SK-N-DZ (cell line): ENCODE data around the gene ZDHHC14.
"Not testable (repeated sequence)": the region's sequence is repeated elsewhere in the genome, so short reads cannot be mapped to it uniquely, and the experiment has no call there.

Experiments
- DNase-seq: peaks from one replicate; pipeline ENCODE4 v3.0.0-alpha.2; 2015; ENCODE audit warnings: low spot score

Gene ZDHHC14

GRCh38 chr6:157551041-157551832 is 170.2 kb downstream of the ZDHHC14 start:
- no peak for DNase-seq

GRCh38 chr6:157552081-157552747 is 171.2 kb downstream of the ZDHHC14 start:
- DNase-seq, result no peak

- no peak for DNase-seq
Observed at GRCh38 chr6:157552820-157553485, 172.0 kb downstream of the ZDHHC14 start.

GRCh38 chr6:157554747-157555146 is 173.8 kb downstream of the ZDHHC14 start:
- DNase-seq, result no peak

GRCh38 chr6:157555455-157556143 is 174.6 kb downstream of the ZDHHC14 start:
- no peak for DNase-seq

- no peak for DNase-seq
Observed at GRCh38 chr6:157556144-157556645, 175.2 kb downstream of the ZDHHC14 start.

GRCh38 chr6:157556671-157557430 is 175.9 kb downstream of the ZDHHC14 start:
- DNase-seq, result no peak

GRCh38 chr6:157557559-157557958 is 176.6 kb downstream of the ZDHHC14 start:
- DNase-seq, result no peak

- no peak for DNase-seq
Observed at GRCh38 chr6:157558049-157558448, 177.1 kb downstream of the ZDHHC14 start.

GRCh38 chr6:157558487-157559200 is 177.7 kb downstream of the ZDHHC14 start:
- no peak for DNase-seq

- no peak for DNase-seq
Observed at GRCh38 chr6:157559201-157559756, 178.3 kb downstream of the ZDHHC14 start.

- DNase-seq, result not testable (repeated sequence)
Observed at GRCh38 chr6:157560063-157560462, 179.1 kb downstream of the ZDHHC14 start.

- DNase-seq, result no peak
Observed at GRCh38 chr6:157560691-157561413, 179.9 kb downstream of the ZDHHC14 start.

GRCh38 chr6:157561414-157561790 is 180.4 kb downstream of the ZDHHC14 start:
- no peak for DNase-seq

GRCh38 chr6:157561929-157562810 is 181.2 kb downstream of the ZDHHC14 start:
- no peak for DNase-seq

- no peak for DNase-seq
Observed at GRCh38 chr6:157562997-157563396, 182.0 kb downstream of the ZDHHC14 start.

GRCh38 chr6:157563611-157564284 is 182.8 kb downstream of the ZDHHC14 start:
- DNase-seq, result no peak

GRCh38 chr6:157568702-157569101 is 187.7 kb downstream of the ZDHHC14 start:
- no peak for DNase-seq
